K562 (cell line): ENCODE data around the gene R3HDM2. TPM values are rescaled to one million over a fixed set of nuclear protein-coding genes. Genes with fewer than 3 reads are reported as not detected.
A peak's percentile ranks its signal among the peaks of the same experiment; 100 is the strongest.

Source experiments
- ARNT ChIP-seq, 2 experiments: fragments of 450-650 bp; IDR thresholded peaks; 2 replicates each; pipeline ENCODE4 v1.6.1; 2016; ENCODE audit warnings: mild to moderate bottlenecking in 1 of 2
- BRD9 ChIP-seq: fragments of 450-650 bp; IDR thresholded peaks from 2 replicates; pipeline ENCODE4 v1.6.1; 2018; ENCODE audit warnings: low read depth; ENCODE audit not compliant: partially characterized antibody
- BRF1 ChIP-seq: IDR thresholded peaks from 3 replicates; pipeline ENCODE4 v1.6.1; 2011; ENCODE audit warnings: borderline replicate concordance, mild to moderate bottlenecking; ENCODE audit not compliant: insufficient read length; ENCODE audit errors: extremely low read depth
- CBFB ChIP-seq: sonication (generic); formaldehyde crosslinking; IDR thresholded peaks from 2 replicates; pipeline ENCODE4 v1.4.0; 2020; ENCODE audit warnings: mild to moderate bottlenecking, missing genetic modification reagents
- CHAMP1 ChIP-seq: fragments of 450-650 bp; IDR thresholded peaks from 2 replicates; pipeline ENCODE4 v1.6.1; 2016; ENCODE audit warnings: mild to moderate bottlenecking
- CTCFL ChIP-seq: IDR thresholded peaks from 2 replicates; pipeline ENCODE4 v1.6.1; 2011; ENCODE audit warnings: borderline replicate concordance, low read depth, mild to moderate bottlenecking, moderate library complexity, low read length; ENCODE audit not compliant: insufficient read depth, poor library complexity, severe bottlenecking
- DMBX1 ChIP-seq: fragments of 250-450 bp; sonication (Bioruptor Pico); IDR thresholded peaks from 2 replicates; pipeline ENCODE4 v1.8.0; 2022; ENCODE audit warnings: inconsistent platforms, mild to moderate bottlenecking, moderate library complexity, borderline replicate concordance
- ETV6 ChIP-seq, 3 experiments: fragments of 150-350 bp in 1 of 3; sonication (generic) in 1 of 3; formaldehyde crosslinking in 1 of 3; IDR thresholded peaks; 2 replicates each; pipeline versions ENCODE4 v1.6.1 to v1.8.0; 2014 to 2022; ENCODE audit warnings: borderline replicate concordance in 2 of 3, low read depth in 2 of 3, antibody characterized with exemption in 1 of 3, low read length in 1 of 3, mild to moderate bottlenecking in 1 of 3, missing genetic modification reagents in 1 of 3
- L3MBTL2 ChIP-seq: fragments of 450-650 bp; IDR thresholded peaks from 2 replicates; pipeline ENCODE4 v1.6.1; 2016; ENCODE audit warnings: mild to moderate bottlenecking, moderate library complexity
- MAZ ChIP-seq, 2 experiments: fragments of 450-650 bp in 1 of 2; sonication (generic) in 1 of 2; formaldehyde crosslinking; IDR thresholded peaks in 1 of 2; conservative IDR thresholded peaks in 1 of 2; 2 replicates each; pipeline versions ENCODE4 v1.4.0 to v1.5.0; 2020; ENCODE audit warnings: mild to moderate bottlenecking in 1 of 2, missing genetic modification reagents in 1 of 2
- MCM2 ChIP-seq: fragments of 450-650 bp; IDR thresholded peaks from 2 replicates; pipeline ENCODE4 v1.6.1; 2017; ENCODE audit warnings: low read depth, mild to moderate bottlenecking
- MNT ChIP-seq, 2 experiments: fragments of 450-650 bp; conservative IDR thresholded peaks; 2 replicates each; pipeline ENCODE4 v1.6.1; 2017; ENCODE audit warnings: mild to moderate bottlenecking in 2 of 2, moderate library complexity in 2 of 2
- MYNN ChIP-seq, 2 experiments: sonication (generic); formaldehyde crosslinking in 1 of 2; IDR thresholded peaks; 2 replicates each; pipeline versions ENCODE4 v1.5.0 to v1.6.1; 2016 to 2020; ENCODE audit warnings: antibody characterized with exemption in 1 of 2, missing genetic modification reagents in 1 of 2
- NONO ChIP-seq, 2 experiments: fragments of 200-400 bp in 1 of 2; fragments of 450-650 bp in 1 of 2; formaldehyde crosslinking in 1 of 2; IDR thresholded peaks; 2 replicates each; pipeline ENCODE4 v1.6.1; 2017; ENCODE audit warnings: low read depth in 2 of 2, mild to moderate bottlenecking in 2 of 2, moderate library complexity in 2 of 2, low read length in 1 of 2
- RHOXF2B ChIP-seq: fragments of 250-450 bp; sonication (Bioruptor Pico); conservative IDR thresholded peaks from 2 replicates; pipeline ENCODE4 v1.5.1; 2021
- SMARCA4 ChIP-seq: fragments of 450-650 bp; IDR thresholded peaks from 2 replicates; pipeline ENCODE4 v1.6.1; 2016
- SUPT5H ChIP-seq: fragments of 450-650 bp; IDR thresholded peaks from 2 replicates; pipeline ENCODE4 v1.6.1; 2016
- ZNF41 ChIP-seq: fragments of 250-450 bp; sonication (Bioruptor Pico); conservative IDR thresholded peaks from 2 replicates; pipeline ENCODE4 v1.4.0; 2020; ENCODE audit warnings: mild to moderate bottlenecking
- ZNF740 ChIP-seq, 3 experiments: fragments of 200-800 bp in 1 of 3; sonication (Bioruptor generic) in 1 of 3; sonication (generic) in 1 of 3; formaldehyde crosslinking in 1 of 3; IDR thresholded peaks; 2 replicates each; pipeline versions ENCODE4 v1.6.1 to v1.8.0; 2016 to 2022; ENCODE audit warnings: mild to moderate bottlenecking in 2 of 3, missing compliant biosample characterization in 2 of 3, missing genetic modification characterization in 2 of 3, missing genetic modification reagents in 1 of 3
- polyA plus RNA-seq, 8 experiments: library from polyadenylated mRNA; depleted of rRNA in 4 of 8; stranded (reverse) in 5 of 8; unstranded in 3 of 8; fragments of >200 nt; fragmentation: Nextera tagmentation in 2 of 8; fragmentation: Illumina TruSeq in 1 of 8; extraction: Ambion mirVana in 2 of 8; extraction: Trizol in 1 of 8; gene quantifications; 2 replicates each; pipeline versions ENCODE4 v1.2.1 to v1.2.3, GENCODE V29; 2011 to 2014; ENCODE audit warnings: inconsistent platforms in 1 of 8, missing spikeins in 1 of 8
- total RNA-seq, 7 experiments: library from RNA; depleted of rRNA in 6 of 7; stranded (reverse); fragments of >200 nt in 6 of 7; fragmentation: Illumina TruSeq in 2 of 7; extraction: Trizol in 2 of 7; gene quantifications; 2 replicates each; pipeline versions ENCODE4 v1.2.1 to v1.2.3, GENCODE V29; 2011 to 2021; ENCODE audit warnings: low replicate concordance in 1 of 7

R3HDM2 gene
- total and polyA plus RNA-seq, 9 of the 15 experiments (the other 6 are each of a cell fraction or from before 2014, with no cell fraction given), result 3.3 to 18.8 (median 9.0) TPM

GRCh38 chr12:57456145-57456700 is 25.4 kb upstream of the R3HDM2 start (continued):
- TF ChIP-seq BRF1, result no peak
- TF ChIP-seq ZNF41, result no peak
- no peak for TF ChIP-seq CBFB (CRISPR knock-in tag)
- TF ChIP-seq CHAMP1, result no peak
- TF ChIP-seq ETV6 (IDR thresholded peaks at IDR 0.05; ENCODE audit: borderline replicate concordance in 1 of 2, low read depth in 2 of 2, low read length in 1 of 2), result no peak
- no peak for TF ChIP-seq ETV6 (CRISPR knock-in tag; IDR thresholded peaks at IDR 0.05; ENCODE audit: borderline replicate concordance)
- TF ChIP-seq NONO (IDR thresholded peaks at IDR 0.05; ENCODE audit: low read depth in 2 of 2, low read length in 1 of 2), result no peak
- TF ChIP-seq BRD9, result peak; percentile 92
- 0 out of 4 replicates have a peak, but pooled peaks of 1 of the 2 experiments have one; percentile 42 for TF ChIP-seq ARNT (IDR thresholded peaks at IDR 0.05)
- TF ChIP-seq MNT (conservative IDR thresholded peaks at IDR 0.05), result 0 out of 4 replicates have a peak, but pooled peaks of 1 of the 2 experiments have one; percentile 31
- TF ChIP-seq SUPT5H, result no peak
- peak; percentile 78 for TF ChIP-seq L3MBTL2
- TF ChIP-seq MCM2, result no peak
- 0 out of 2 replicates have a peak, but pooled peaks have one; percentile 58 for TF ChIP-seq SMARCA4
- TF ChIP-seq MAZ (CRISPR knock-in tag; conservative IDR thresholded peaks at IDR 0.05 in 1 of 2, IDR thresholded peaks at IDR 0.05 in 1 of 2), result peak in 1 of 2 experiments; percentile 44; a peak in 3 of 4 replicates
- TF ChIP-seq ZNF740 (CRISPR knock-in tag; IDR thresholded peaks at IDR 0.05), result no peak
- no peak for TF ChIP-seq ZNF740 (tag; IDR thresholded peaks at IDR 0.05)
- no peak for TF ChIP-seq RHOXF2B (CRISPR knock-in tag)
- TF ChIP-seq MYNN (IDR thresholded peaks at IDR 0.05), result 0 out of 2 replicates have a peak, but pooled peaks have one; percentile 53
- no peak for TF ChIP-seq MYNN (CRISPR knock-in tag; IDR thresholded peaks at IDR 0.05)
- TF ChIP-seq DMBX1 (CRISPR knock-in tag), result peak; percentile 57; the same call in 1 of the 2 replicates
- peak; percentile 75 for TF ChIP-seq CTCFL
